ENCODE results near the gene TMEM11. TPM values are rescaled to one million over a fixed set of nuclear protein-coding genes. Genes with fewer than 3 reads are reported as not detected.
A peak's percentile ranks its signal among the peaks of the same experiment; 100 is the strongest.

TMEM11 gene
- total and polyA plus RNA-seq, 4 donors, result 9.3 to 20.8 (median 11.6) TPM

GRCh38 chr17:21258593-21258992 lies 44.6 kb upstream of the TMEM11 start:
- Histone ChIP-seq H3K27me3 (ENCODE audit: control insufficient read depth in 4 of 4, insufficient read depth in 4 of 4, low read length in 3 of 4) (no peaks in the 10 kb centered on the region), H3K4me1 (ENCODE audit: control insufficient read depth in 4 of 4, insufficient read depth in 4 of 4, low read length in 3 of 4) (peaks cover 2 to 4% (median 3%) of the 10 kb centered on the region in 4 donors), H3K27ac (ENCODE audit: low read depth in 1 of 2, low read length in 2 of 2) (no peak overlapping the region), H3K36me3 (ENCODE audit: control insufficient read depth in 4 of 4, insufficient read depth in 3 of 4, low read depth in 1 of 4, low read length in 3 of 4) (no peaks in the 10 kb centered on the region), H3K9ac (ENCODE audit: low read depth in 1 of 2, low read length in 2 of 2) (no peak overlapping the region), H3K4me3 (ENCODE audit: low read depth in 1 of 3, low read length in 3 of 3) (no peak overlapping the region), H3K9me3 (ENCODE audit: control insufficient read depth in 4 of 4, low read length in 3 of 4) (no peaks in the 10 kb centered on the region)
- WGBS, result 96% methylated on average over 7 of the region's 7 CpGs
- TF ChIP-seq NR2F2 (IDR thresholded peaks at IDR 0.05) (no peak), TAF1 (conservative IDR thresholded peaks at IDR 0.05) (no peak), MAX (IDR thresholded peaks at IDR 0.05) (no peak), SP1 (IDR thresholded peaks at IDR 0.05) (no peak), GABPA (IDR thresholded peaks at IDR 0.05 in 1 of 2, conservative IDR thresholded peaks at IDR 0.05 in 1 of 2) (no peak), RAD21 (IDR thresholded peaks at IDR 0.05) (no peak), HNF4A (conservative IDR thresholded peaks at IDR 0.05) (no peak), JUND (IDR thresholded peaks at IDR 0.05) (no peak)
- TF ChIP-seq, protein P1, sequence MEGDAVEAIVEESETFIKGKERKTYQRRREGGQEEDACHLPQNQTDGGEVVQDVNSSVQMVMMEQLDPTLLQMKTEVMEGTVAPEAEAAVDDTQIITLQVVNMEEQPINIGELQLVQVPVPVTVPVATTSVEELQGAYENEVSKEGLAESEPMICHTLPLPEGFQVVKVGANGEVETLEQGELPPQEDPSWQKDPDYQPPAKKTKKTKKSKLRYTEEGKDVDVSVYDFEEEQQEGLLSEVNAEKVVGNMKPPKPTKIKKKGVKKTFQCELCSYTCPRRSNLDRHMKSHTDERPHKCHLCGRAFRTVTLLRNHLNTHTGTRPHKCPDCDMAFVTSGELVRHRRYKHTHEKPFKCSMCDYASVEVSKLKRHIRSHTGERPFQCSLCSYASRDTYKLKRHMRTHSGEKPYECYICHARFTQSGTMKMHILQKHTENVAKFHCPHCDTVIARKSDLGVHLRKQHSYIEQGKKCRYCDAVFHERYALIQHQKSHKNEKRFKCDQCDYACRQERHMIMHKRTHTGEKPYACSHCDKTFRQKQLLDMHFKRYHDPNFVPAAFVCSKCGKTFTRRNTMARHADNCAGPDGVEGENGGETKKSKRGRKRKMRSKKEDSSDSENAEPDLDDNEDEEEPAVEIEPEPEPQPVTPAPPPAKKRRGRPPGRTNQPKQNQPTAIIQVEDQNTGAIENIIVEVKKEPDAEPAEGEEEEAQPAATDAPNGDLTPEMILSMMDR (IDR thresholded peaks at IDR 0.05; ENCODE audit: low read depth, low read length, missing input control), result no peak
- DNase-seq (ENCODE audit: low spot score), result no peak

DNA sequence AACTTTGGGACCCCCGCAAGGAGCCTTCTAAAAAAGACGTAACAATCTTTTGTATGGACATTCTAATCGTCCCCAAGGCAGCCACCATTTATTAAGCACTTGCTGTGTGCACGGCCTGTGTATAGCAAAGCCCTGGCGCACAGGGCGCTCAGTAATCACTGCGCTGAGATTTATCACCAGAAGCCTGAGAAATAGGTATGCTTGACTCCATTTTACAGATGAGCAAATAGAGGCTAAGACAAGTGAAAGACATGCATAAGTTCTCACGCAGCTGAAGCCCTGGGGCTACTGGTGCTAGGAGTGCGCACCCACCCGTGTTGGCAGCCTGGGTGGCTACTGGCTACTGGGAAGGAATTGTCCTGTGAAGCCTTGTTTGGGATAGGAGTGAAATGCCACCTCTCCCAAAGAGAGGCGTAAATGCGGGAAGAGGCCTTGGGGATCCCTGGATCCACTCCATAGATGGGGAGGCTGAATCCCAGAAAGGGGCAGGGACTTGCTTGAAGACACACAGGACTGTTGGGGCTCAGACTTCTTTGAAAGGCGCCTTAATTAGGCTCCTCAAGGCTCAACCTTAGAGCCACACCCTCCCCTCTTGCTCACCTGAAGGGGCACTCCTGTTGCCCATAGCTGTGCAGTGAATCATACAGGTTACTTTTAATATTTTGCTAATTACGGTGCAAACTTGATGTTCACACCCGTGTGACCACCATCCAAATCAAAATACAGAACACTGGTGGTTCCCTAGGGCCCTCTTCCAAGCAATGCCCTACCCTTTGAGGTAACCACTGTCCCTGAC lies 39.9 kb upstream of the TMEM11 start:
- H3K27me3 ChIP-seq (ENCODE audit: control insufficient read depth in 4 of 4, insufficient read depth in 4 of 4, low read length in 3 of 4), result no peaks in the 10 kb centered on the region
- DNase-seq (ENCODE audit: low spot score), result no peak
- peak overlapping the region in 1 of 2 donors; percentile 82 for H3K9ac ChIP-seq (ENCODE audit: low read depth in 1 of 2, low read length in 2 of 2)
- H3K9me3 ChIP-seq (ENCODE audit: control insufficient read depth in 4 of 4, low read length in 3 of 4), result no peaks in the 10 kb centered on the region
- H3K4me3 ChIP-seq (ENCODE audit: low read depth in 1 of 3, low read length in 3 of 3), result peak overlapping the region in 2 of 3 donors; percentile 63 to 89
- H3K27ac ChIP-seq (ENCODE audit: low read depth in 1 of 2, low read length in 2 of 2), result peak overlapping the region; percentile 53 to 72
- TF ChIP-seq HNF4A (conservative IDR thresholded peaks at IDR 0.05) (no peak), RAD21 (IDR thresholded peaks at IDR 0.05) (no peak), ATF3 (IDR thresholded peaks at IDR 0.05) (no peak), REST (IDR thresholded peaks at IDR 0.05) (no peak), FOXA1 (IDR thresholded peaks at IDR 0.05) (no peak), RXRA (IDR thresholded peaks at IDR 0.05) (no peak), FOXA2 (IDR thresholded peaks at IDR 0.05) (no peak), GABPA (IDR thresholded peaks at IDR 0.05 in 1 of 2, conservative IDR thresholded peaks at IDR 0.05 in 1 of 2) (no peak), JUND (IDR thresholded peaks at IDR 0.05) (no peak), HNF4G (IDR thresholded peaks at IDR 0.05) (no peak), YY1 (IDR thresholded peaks at IDR 0.05) (no peak), ZBTB33 (IDR thresholded peaks at IDR 0.05) (no peak), NR2F2 (IDR thresholded peaks at IDR 0.05) (no peak), EGR1 (IDR thresholded peaks at IDR 0.05; ENCODE audit: low read depth in 2 of 2) (no peak)
- TF ChIP-seq, protein P1 (IDR thresholded peaks at IDR 0.05; ENCODE audit: low read depth, low read length, missing input control), result no peak
- peaks cover 5 to 13% (median 8%) of the 10 kb centered on the region in 4 donors for H3K4me1 ChIP-seq (ENCODE audit: control insufficient read depth in 4 of 4, insufficient read depth in 4 of 4, low read length in 3 of 4)
- 46% methylated on average over 15 of the region's 15 CpGs for WGBS
- H3K36me3 ChIP-seq (ENCODE audit: control insufficient read depth in 4 of 4, insufficient read depth in 3 of 4, low read depth in 1 of 4, low read length in 3 of 4), result no peaks in the 10 kb centered on the region

Data from liver (tissue), 9 donors.